Ovary (tissue), 9 donors: ENCODE measurements around the gene TMEFF1. TPM values are rescaled to one million over a fixed set of nuclear protein-coding genes. Genes with fewer than 3 reads are reported as not detected.

Experiments used
- DNase-seq, 5 donors: peaks; one replicate each; pipeline ENCODE4 v3.0.0-alpha.2; 2019 to 2020
- H3K27ac ChIP-seq, 2 donors: fragments of 200-600 bp; one replicate each; pipeline versions ENCODE4 v1.5.1 to v1.8.0; 2019 to 2022
- H3K27me3 ChIP-seq: fragments of 200-600 bp; one replicate; pipeline ENCODE4 v1.8.0; 2022
- H3K36me3 ChIP-seq: fragments of 200-600 bp; sonication (generic); one replicate; pipeline ENCODE4 v1.5.1; 2019
- H3K4me1 ChIP-seq: one replicate; pipeline ENCODE4 v1.8.1; 2013; ENCODE audit warnings: mild to moderate bottlenecking, moderate library complexity; ENCODE audit not compliant: insufficient read depth
- H3K4me3 ChIP-seq: fragments of 200-600 bp; sonication (generic); one replicate; pipeline ENCODE4 v1.5.1; 2017
- H3K9me3 ChIP-seq, 2 donors: fragments of 200-600 bp in 1 of 2; sonication (generic) in 1 of 2; one replicate each; pipeline versions ENCODE4 v1.5.1 to v1.8.1; 2013 to 2019; ENCODE audit warnings: mild to moderate bottlenecking in 1 of 2, moderate library complexity in 1 of 2
- CTCF ChIP-seq, 3 donors: fragments of 450-650 bp in 2 of 3; fragments of 200-600 bp in 1 of 3; IDR thresholded peaks; one replicate each; pipeline versions ENCODE4 v1.5.1 to v1.8.0; 2016 to 2022; ENCODE audit warnings: antibody characterized with exemption in 3 of 3, mild to moderate bottlenecking in 1 of 3
- EP300 ChIP-seq: sonication (generic); formaldehyde crosslinking; IDR thresholded peaks from one replicate; pipeline ENCODE4 v1.6.1; 2017; ENCODE audit warnings: antibody characterized with exemption
- POLR2A ChIP-seq: fragments of 450-650 bp; IDR thresholded peaks from one replicate; pipeline ENCODE4 v1.6.1; 2017; ENCODE audit warnings: antibody characterized with exemption, mild to moderate bottlenecking, moderate library complexity
- WGBS, 3 donors: extraction: QIAGEN DNeasy Blood & Tissue Kit in 1 of 3; methylation state at CpG; one replicate each; pipeline versions ENCODE4 v1.1.5 to v1.1.7; 2013 to 2017; 5-methylcytosine and 5-hydroxymethylcytosine counted together
- intact Hi-C, 4 donors: fragments of 100-400 bp; cut with DNase I; formaldehyde crosslinking; loops; one replicate each; pipeline versions ENCODE4 v1.11.0 to v1.15.1; 2022 to 2023
- polyA plus RNA-seq, 2 donors: library from polyadenylated mRNA; stranded (reverse); fragments of 200-250 nt in 1 of 2; fragments of 350-450 nt in 1 of 2; fragmentation: Illumina TruSeq in 1 of 2; extraction: RNeasy Lipid Tissue Mini Kit (QIAGEN cat#74804) in 1 of 2; gene quantifications; one replicate each; pipeline ENCODE4 v1.2.3, GENCODE V29; 2013 to 2014
- total RNA-seq, 7 donors: library from RNA; depleted of rRNA in 2 of 7; stranded (reverse); fragments of >200 nt in 2 of 7; fragmentation: NEBNext Ultra II Directional in 3 of 7; extraction: Animal tissue kit (Norgen Biotek cat#: 25700) in 3 of 7; gene quantifications; one replicate each; pipeline versions ENCODE4 v1.1.0 to v1.2.4, GENCODE V29; 2016 to 2023
- donor health status: DM: no; HTN: no; CAD: no; lungs with moderate emphysema.
- donor health status: DM: no; HTN: no; CAD: no.
- donor health status: Bipolar disorder and iron deficiency.
- donor health status: DM: yes; HTN: yes; CAD: no.
- donor health status: DM: no; HTN: no; CAD: no.
- donor health status: DM: yes; HTN: yes; CAD: no.

TMEFF1 gene
- total and polyA plus RNA-seq, 9 donors = 0.10 to 1.2 (median 0.76) TPM; not detected in 2

GRCh38 chr9:100619665-100620064, 146.7 kb downstream of the TMEFF1 start:
- intact Hi-C loops = no loop called here
- H3K36me3 ChIP-seq = no peaks in the 10 kb centered on the region
- no peak overlapping the region for H3K27ac ChIP-seq
- no peaks in the 10 kb centered on the region for H3K27me3 ChIP-seq
- 52 to 79% (median 78%) methylated on average over 5 of the region's 5 CpGs for WGBS, 3 donors
- H3K9me3 ChIP-seq = no peaks in the 10 kb centered on the region
- no peak overlapping the region for H3K4me3 ChIP-seq
- no peak for DNase-seq
- no peak for TF ChIP-seq POLR2A
- H3K4me1 ChIP-seq = no peaks in the 10 kb centered on the region

- no peak for DNase-seq
- Histone ChIP-seq H3K36me3 (no peaks in the 10 kb centered on the region), H3K4me1 (no peaks in the 10 kb centered on the region), H3K27ac (no peak overlapping the region), H3K9me3 (no peaks in the 10 kb centered on the region), H3K4me3 (no peak overlapping the region), H3K27me3 (no peaks in the 10 kb centered on the region)
- TF ChIP-seq POLR2A (no peak), EP300 (no peak), CTCF (IDR thresholded peaks at IDR 0.05) (no peak)
- intact Hi-C loops = no loop called here
- 80 to 90% (median 83%) methylated on average over 1 of the region's 1 CpG for WGBS, 3 donors
These were observed 151.0 kb downstream of the TMEFF1 start for GRCh38 chr9:100623969-100624368.

- Histone ChIP-seq H3K27me3 (no peaks in the 10 kb centered on the region), H3K27ac (no peak overlapping the region), H3K36me3 (no peaks in the 10 kb centered on the region), H3K4me1 (no peaks in the 10 kb centered on the region), H3K9me3 (no peaks in the 10 kb centered on the region), H3K4me3 (no peak overlapping the region)
- intact Hi-C loops = no loop called here
- DNase-seq = no peak
- TF ChIP-seq POLR2A = no peak
- TF ChIP-seq EP300 = no peak
- TF ChIP-seq CTCF (IDR thresholded peaks at IDR 0.05) = no peak
- 86 to 100% (median 97%) methylated on average over 1 of the region's 1 CpG for WGBS, 3 donors
These were observed 154.0 kb downstream of the TMEFF1 start for GRCh38 chr9:100626949-100627348.

Other genes starting within 250 kb of the TMEFF1 start
- 10 to 100 TPM; 16.4 to 22.6 (median 17.8) TPM for gene TEX10, start 120.2 kb upstream of the TMEFF1 start, total RNA-seq
- gene TEX10, start 120.2 kb upstream of the TMEFF1 start, polyA plus RNA-seq = 10 to 100 TPM; 11.3 to 15.9 TPM
- 10 to 100 TPM in 6 of 7 donors, 1 to 10 TPM in 1; 8.1 to 16.1 (median 14.7) TPM for gene MSANTD3, start 46.0 kb upstream of the TMEFF1 start, total RNA-seq
- gene MSANTD3, start 46.0 kb upstream of the TMEFF1 start, polyA plus RNA-seq = 10 to 100 TPM; 11.3 to 14.9 TPM
- gene CAVIN4, start 104.9 kb downstream of the TMEFF1 start, total RNA-seq = under 1 TPM in 6 of 7 donors, not detected in 1; 0.20 to 0.46 (median 0.24) TPM
- under 1 TPM; 0.13 to 0.30 TPM for gene CAVIN4, start 104.9 kb downstream of the TMEFF1 start, polyA plus RNA-seq